PFSK-1 (cell line): ENCODE measurements around the gene HBD.

ENCODE experiments used
- FOXP2 ChIP-seq: optimal IDR thresholded peaks from 2 replicates; pipeline ENCODE3; 2011; ENCODE audit warnings: borderline replicate concordance, control low read depth, inconsistent platforms; ENCODE audit not compliant: insufficient read depth; ENCODE audit errors: extremely low read length, extremely low read depth
- POLR2AphosphoS5 ChIP-seq: IDR thresholded peaks from 2 replicates; pipeline ENCODE4 v1.6.1; 2012; ENCODE audit warnings: low read depth, mild to moderate bottlenecking, control low read depth, low read length, moderate library complexity
- REST ChIP-seq, 2 experiments: IDR thresholded peaks; 2 replicates each; pipeline versions ENCODE4 v1.6.1 to v1.8.0; 2011 to 2012; ENCODE audit warnings: low read depth in 2 of 2, low read length in 2 of 2, control low read depth in 1 of 2, inconsistent platforms in 1 of 2, mild to moderate bottlenecking in 1 of 2, moderate library complexity in 1 of 2; ENCODE audit not compliant: insufficient read depth in 1 of 2
- SIN3A ChIP-seq: IDR thresholded peaks from 2 replicates; pipeline ENCODE4 v1.6.1; 2012; ENCODE audit warnings: mild to moderate bottlenecking, low read length, moderate library complexity, borderline replicate concordance; ENCODE audit not compliant: insufficient read depth
- TAF1 ChIP-seq: IDR thresholded peaks from 2 replicates; pipeline ENCODE4 v1.6.1; 2012; ENCODE audit warnings: low read length, control low read depth, borderline replicate concordance; ENCODE audit not compliant: insufficient read depth

The HBD gene

GRCh38 chr11:5210376-5210885, 23.9 kb downstream of the HBD start:
- TF ChIP-seq POLR2AphosphoS5 (no peak), TAF1 (no peak), REST (IDR thresholded peaks at IDR 0.05; ENCODE audit: insufficient read depth in 1 of 2, low read depth in 2 of 2, low read length in 2 of 2) (no peak), FOXP2 (no peak), SIN3A (no peak)

- TF ChIP-seq REST (IDR thresholded peaks at IDR 0.05; ENCODE audit: insufficient read depth in 1 of 2, low read depth in 2 of 2, low read length in 2 of 2), result no peak
- no peak for TF ChIP-seq SIN3A
- no peak for TF ChIP-seq POLR2AphosphoS5
- TF ChIP-seq FOXP2, result no peak
- no peak for TF ChIP-seq TAF1
Observed at GRCh38 chr11:5204787-5205186, 29.5 kb downstream of the HBD start.

GRCh38 chr11:5203366-5203765, 30.9 kb downstream of the HBD start:
- TF ChIP-seq POLR2AphosphoS5 (no peak), FOXP2 (no peak)

GRCh38 chr11:5200582-5200981, 33.7 kb downstream of the HBD start, which contains the start of gene OR51V1:
Gene OR51V1 (minus strand): TSS chr11:5200682. CDS start chr11:5200682, 0 bp downstream.
- TF ChIP-seq TAF1 (no peak), FOXP2 (no peak), POLR2AphosphoS5 (no peak), REST (IDR thresholded peaks at IDR 0.05; ENCODE audit: insufficient read depth in 1 of 2, low read depth in 2 of 2, low read length in 2 of 2) (no peak), SIN3A (no peak)

GRCh38 chr11:5198285-5198684, 36.0 kb downstream of the HBD start:
- TF ChIP-seq SIN3A (no peak), REST (IDR thresholded peaks at IDR 0.05; ENCODE audit: insufficient read depth in 1 of 2, low read depth in 2 of 2, low read length in 2 of 2) (no peak), TAF1 (no peak), FOXP2 (no peak), POLR2AphosphoS5 (no peak)
